Neutrophil (primary cell): ENCODE results near the gene SRRM4.

Experiments
- H3K27ac ChIP-seq: fragments of 200-600 bp; sonication (generic); 2 replicates; pipeline ENCODE4 v1.5.1; 2016; ENCODE audit warnings: mild to moderate bottlenecking, moderate library complexity
- H3K27me3 ChIP-seq: fragments of 200-600 bp; sonication (generic); 2 replicates; pipeline ENCODE4 v1.6.0; 2016; ENCODE audit warnings: mild to moderate bottlenecking
- H3K36me3 ChIP-seq: fragments of 200-600 bp; sonication (generic); 2 replicates; pipeline ENCODE4 v1.5.1; 2017
- H3K4me1 ChIP-seq, 2 experiments: fragments of 200-600 bp in 1 of 2; sonication (generic) in 1 of 2; 1 replicate in 1 of 2; 2 replicates in 1 of 2; pipeline versions ENCODE4 v1.5.1 to v1.6.1; 2013 to 2016; ENCODE audit warnings: low read depth in 1 of 2, low read length in 1 of 2, mild to moderate bottlenecking in 1 of 2, moderate library complexity in 1 of 2; ENCODE audit not compliant: control insufficient read depth in 1 of 2, insufficient read depth in 1 of 2
- H3K4me3 ChIP-seq, 2 experiments: fragments of 200-600 bp in 1 of 2; sonication (generic) in 1 of 2; 1 replicate in 1 of 2; 2 replicates in 1 of 2; pipeline ENCODE4 v1.5.1; 2013 to 2016; ENCODE audit warnings: low read depth in 1 of 2, low read length in 1 of 2, mild to moderate bottlenecking in 1 of 2, moderate library complexity in 1 of 2
- H3K9me3 ChIP-seq: fragments of 200-600 bp; sonication (generic); 2 replicates; pipeline ENCODE4 v1.5.1; 2016
- TF ChIP-seq, protein P1 (sequence below): fragments of 200-600 bp; sonication (generic); IDR thresholded peaks from 2 replicates; pipeline ENCODE4 v1.5.1; 2016; ENCODE audit warnings: antibody characterized with exemption

The SRRM4 gene

GRCh38 chr12:119153477-119154434, 172.4 kb downstream of the SRRM4 start:
- peaks cover 29% of the 10 kb centered on the region for H3K27me3 ChIP-seq
- no peaks in the 10 kb centered on the region for H3K9me3 ChIP-seq
- TF ChIP-seq, protein P1, sequence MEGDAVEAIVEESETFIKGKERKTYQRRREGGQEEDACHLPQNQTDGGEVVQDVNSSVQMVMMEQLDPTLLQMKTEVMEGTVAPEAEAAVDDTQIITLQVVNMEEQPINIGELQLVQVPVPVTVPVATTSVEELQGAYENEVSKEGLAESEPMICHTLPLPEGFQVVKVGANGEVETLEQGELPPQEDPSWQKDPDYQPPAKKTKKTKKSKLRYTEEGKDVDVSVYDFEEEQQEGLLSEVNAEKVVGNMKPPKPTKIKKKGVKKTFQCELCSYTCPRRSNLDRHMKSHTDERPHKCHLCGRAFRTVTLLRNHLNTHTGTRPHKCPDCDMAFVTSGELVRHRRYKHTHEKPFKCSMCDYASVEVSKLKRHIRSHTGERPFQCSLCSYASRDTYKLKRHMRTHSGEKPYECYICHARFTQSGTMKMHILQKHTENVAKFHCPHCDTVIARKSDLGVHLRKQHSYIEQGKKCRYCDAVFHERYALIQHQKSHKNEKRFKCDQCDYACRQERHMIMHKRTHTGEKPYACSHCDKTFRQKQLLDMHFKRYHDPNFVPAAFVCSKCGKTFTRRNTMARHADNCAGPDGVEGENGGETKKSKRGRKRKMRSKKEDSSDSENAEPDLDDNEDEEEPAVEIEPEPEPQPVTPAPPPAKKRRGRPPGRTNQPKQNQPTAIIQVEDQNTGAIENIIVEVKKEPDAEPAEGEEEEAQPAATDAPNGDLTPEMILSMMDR = no peak
- no peaks in the 10 kb centered on the region for H3K36me3 ChIP-seq
- H3K4me1 ChIP-seq = no peaks in the 10 kb centered on the region
- no peak overlapping the region for H3K27ac ChIP-seq
- no peak overlapping the region for H3K4me3 ChIP-seq

DNA sequence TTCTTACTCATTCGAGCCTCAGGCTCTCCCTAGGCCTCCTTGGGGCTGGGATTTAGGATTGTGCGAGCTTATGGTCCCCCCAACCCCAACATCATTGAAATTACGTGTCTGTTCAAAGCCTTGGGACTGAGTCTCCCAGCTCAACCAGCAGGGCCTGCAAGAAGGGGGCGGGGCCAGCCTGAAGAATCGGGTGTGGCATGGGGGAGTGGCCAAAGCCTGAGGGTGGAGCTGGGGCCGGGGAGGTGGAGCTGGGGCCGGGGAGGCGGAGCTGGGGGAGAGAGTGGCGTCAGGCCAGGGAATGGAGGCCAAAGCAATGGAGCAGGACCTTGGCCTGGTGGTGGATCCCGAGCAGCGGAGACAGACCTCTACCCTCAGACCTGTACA, 173.1 kb downstream of the SRRM4 start:
- no peaks in the 10 kb centered on the region for H3K4me1 ChIP-seq
- no peaks in the 10 kb centered on the region for H3K36me3 ChIP-seq
- no peaks in the 10 kb centered on the region for H3K9me3 ChIP-seq
- no peak overlapping the region for H3K27ac ChIP-seq
- TF ChIP-seq, protein P1 = no peak
- peaks cover 29% of the 10 kb centered on the region for H3K27me3 ChIP-seq
- no peak overlapping the region for H3K4me3 ChIP-seq

DNA sequence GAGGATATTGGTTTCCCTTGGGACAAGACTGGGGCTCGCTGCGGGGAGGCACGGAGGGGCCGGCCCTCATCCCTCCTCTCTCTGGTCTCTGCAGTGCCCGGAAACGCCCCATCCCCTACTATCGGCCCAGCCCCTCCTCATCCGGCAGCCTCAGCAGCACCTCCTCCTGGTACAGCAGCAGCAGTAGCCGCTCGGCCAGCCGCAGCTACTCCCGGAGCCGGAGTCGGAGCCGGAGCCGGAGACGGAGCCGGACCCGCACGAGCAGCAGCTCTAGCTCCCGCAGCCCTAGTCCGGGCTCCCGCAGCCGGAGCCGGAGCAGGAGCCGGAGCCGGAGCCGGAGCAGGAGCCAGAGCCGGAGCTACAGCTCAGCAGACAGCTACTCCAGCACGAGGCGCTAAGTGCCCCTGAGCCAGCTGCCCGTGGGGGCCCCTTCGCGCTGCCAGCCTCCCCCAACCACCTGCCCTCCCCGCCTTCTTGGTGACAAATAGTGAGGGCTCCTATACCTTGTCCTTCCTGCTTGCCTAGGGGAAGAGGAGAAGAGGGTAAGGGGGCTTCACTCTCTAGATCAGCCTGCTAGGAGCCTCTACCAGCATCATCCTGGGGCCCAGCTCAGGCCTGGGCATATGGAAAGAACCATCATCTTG, 175.2 kb downstream of the SRRM4 start:
- Histone ChIP-seq H3K9me3 (no peaks in the 10 kb centered on the region), H3K27ac (no peak overlapping the region), H3K4me1 (no peaks in the 10 kb centered on the region), H3K36me3 (no peaks in the 10 kb centered on the region), H3K4me3 (no peak overlapping the region), H3K27me3 (peaks cover 29% of the 10 kb centered on the region)
- TF ChIP-seq, protein P1 = no peak

DNA sequence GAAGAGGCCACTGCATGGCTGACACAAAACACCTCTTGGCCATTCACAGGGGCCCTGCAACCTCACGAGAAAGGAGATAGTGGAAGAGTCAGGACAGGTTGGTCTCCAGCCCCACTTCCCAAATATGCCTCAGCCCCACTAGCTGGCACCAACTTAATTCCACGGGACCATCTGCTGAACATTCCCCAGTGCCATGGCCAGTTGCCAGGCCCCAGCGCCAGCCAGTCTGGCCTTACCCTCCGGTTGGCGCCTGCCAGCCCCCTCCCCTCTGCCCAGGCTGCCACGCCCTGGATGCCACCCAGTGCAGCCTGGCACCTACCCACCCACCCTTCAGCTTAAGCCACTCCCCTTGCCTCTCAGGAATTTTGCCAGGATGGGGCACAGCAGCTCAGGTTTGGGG, 176.2 kb downstream of the SRRM4 start:
- Histone ChIP-seq H3K27me3 (peaks cover 27% of the 10 kb centered on the region), H3K4me3 (no peak overlapping the region), H3K36me3 (no peaks in the 10 kb centered on the region), H3K27ac (no peak overlapping the region), H3K4me1 (no peaks in the 10 kb centered on the region), H3K9me3 (no peaks in the 10 kb centered on the region)
- TF ChIP-seq, protein P1 = no peak

GRCh38 chr12:119157978-119158377, 176.6 kb downstream of the SRRM4 start:
- Histone ChIP-seq H3K27ac (no peak overlapping the region), H3K27me3 (peaks cover 23% of the 10 kb centered on the region), H3K9me3 (no peaks in the 10 kb centered on the region), H3K4me3 (no peak overlapping the region), H3K4me1 (no peaks in the 10 kb centered on the region), H3K36me3 (no peaks in the 10 kb centered on the region)
- TF ChIP-seq, protein P1 = no peak
